Measurements from ENCODE around the gene NRXN2.

The NRXN2 gene

GRCh38 chr11:64663656-64664055 lies 59.3 kb downstream of the NRXN2 start:
- Histone ChIP-seq H3K9me2 (replicated peaks; ENCODE audit: control insufficient read depth, low read length) (no peaks in the 10 kb centered on the region), H3K4me2 (ENCODE audit: low read length) (no peak overlapping the region), H3K79me2 (ENCODE audit: control insufficient read depth, low read length) (no peaks in the 10 kb centered on the region), H3F3A (ENCODE audit: control insufficient read depth, insufficient read depth) (no peaks in the 10 kb centered on the region), H3K27me3 (ENCODE audit: control insufficient read depth, low read length) (no peaks in the 10 kb centered on the region), H4K20me1 (ENCODE audit: control insufficient read depth, insufficient read depth, low read depth, low read length) (no peaks in the 10 kb centered on the region; the same call in 1 of the 2 replicates), H3K36me3 (ENCODE audit: control insufficient read depth, low read length) (no peaks in the 10 kb centered on the region), H3K4me3 (ENCODE audit: low read length) (no peak overlapping the region), H3K9me3 (ENCODE audit: control insufficient read depth, insufficient read depth, low read length) (no peaks in the 10 kb centered on the region), H3K27ac (ENCODE audit: low read depth, low read length) (no peak overlapping the region), H3K4me1 (ENCODE audit: control insufficient read depth, low read length) (no peaks in the 10 kb centered on the region)
- TF ChIP-seq CTCF (IDR thresholded peaks at IDR 0.05; ENCODE audit: low read depth, low read length, poor library complexity, severe bottlenecking), result no peak
- TF ChIP-seq EZH2phosphoT487 (IDR thresholded peaks at IDR 0.05; ENCODE audit: borderline replicate concordance, low read length), result no peak

- Histone ChIP-seq H3K36me3 (ENCODE audit: control insufficient read depth, low read length) (no peaks in the 10 kb centered on the region), H3K4me1 (ENCODE audit: control insufficient read depth, low read length) (no peaks in the 10 kb centered on the region), H3K4me2 (ENCODE audit: low read length) (no peak overlapping the region), H3K9me3 (ENCODE audit: control insufficient read depth, insufficient read depth, low read length) (no peaks in the 10 kb centered on the region), H3F3A (ENCODE audit: control insufficient read depth, insufficient read depth) (no peaks in the 10 kb centered on the region), H4K20me1 (ENCODE audit: control insufficient read depth, insufficient read depth, low read depth, low read length) (no peaks in the 10 kb centered on the region), H3K27ac (ENCODE audit: low read depth, low read length) (no peak overlapping the region), H3K4me3 (ENCODE audit: low read length) (no peak overlapping the region), H3K27me3 (ENCODE audit: control insufficient read depth, low read length) (no peaks in the 10 kb centered on the region), H3K9me2 (replicated peaks; ENCODE audit: control insufficient read depth, low read length) (no peaks in the 10 kb centered on the region), H3K79me2 (ENCODE audit: control insufficient read depth, low read length) (no peaks in the 10 kb centered on the region)
- TF ChIP-seq CTCF (IDR thresholded peaks at IDR 0.05; ENCODE audit: low read depth, low read length, poor library complexity, severe bottlenecking), result no peak
- TF ChIP-seq EZH2phosphoT487 (IDR thresholded peaks at IDR 0.05; ENCODE audit: borderline replicate concordance, low read length), result no peak
Observed at GRCh38 chr11:64661614-64662013, 61.4 kb downstream of the NRXN2 start.

- TF ChIP-seq EZH2phosphoT487 (IDR thresholded peaks at IDR 0.05; ENCODE audit: borderline replicate concordance, low read length) (no peak), CTCF (IDR thresholded peaks at IDR 0.05; ENCODE audit: low read depth, low read length, poor library complexity, severe bottlenecking) (no peak)
- H3K36me3 ChIP-seq (ENCODE audit: control insufficient read depth, low read length), result no peaks in the 10 kb centered on the region
- no peaks in the 10 kb centered on the region for H3K9me2 ChIP-seq (replicated peaks; ENCODE audit: control insufficient read depth, low read length)
- H3K27me3 ChIP-seq (ENCODE audit: control insufficient read depth, low read length), result no peaks in the 10 kb centered on the region
- no peaks in the 10 kb centered on the region for H4K20me1 ChIP-seq (ENCODE audit: control insufficient read depth, insufficient read depth, low read depth, low read length)
- H3K9me3 ChIP-seq (ENCODE audit: control insufficient read depth, insufficient read depth, low read length), result no peaks in the 10 kb centered on the region
- no peaks in the 10 kb centered on the region for H3F3A ChIP-seq (ENCODE audit: control insufficient read depth, insufficient read depth)
- no peaks in the 10 kb centered on the region for H3K79me2 ChIP-seq (ENCODE audit: control insufficient read depth, low read length)
- no peak overlapping the region for H3K27ac ChIP-seq (ENCODE audit: low read depth, low read length)
- H3K4me3 ChIP-seq (ENCODE audit: low read length), result no peak overlapping the region
- no peaks in the 10 kb centered on the region for H3K4me1 ChIP-seq (ENCODE audit: control insufficient read depth, low read length)
- H3K4me2 ChIP-seq (ENCODE audit: low read length), result no peak overlapping the region
Observed at GRCh38 chr11:64661146-64661545, 61.9 kb downstream of the NRXN2 start.

GRCh38 chr11:64660706-64661105 lies 62.3 kb downstream of the NRXN2 start:
- Histone ChIP-seq H3F3A (ENCODE audit: control insufficient read depth, insufficient read depth) (no peaks in the 10 kb centered on the region), H3K4me2 (ENCODE audit: low read length) (no peak overlapping the region), H3K79me2 (ENCODE audit: control insufficient read depth, low read length) (no peaks in the 10 kb centered on the region), H3K36me3 (ENCODE audit: control insufficient read depth, low read length) (no peaks in the 10 kb centered on the region), H3K4me3 (ENCODE audit: low read length) (no peak overlapping the region), H3K27me3 (ENCODE audit: control insufficient read depth, low read length) (no peaks in the 10 kb centered on the region), H4K20me1 (ENCODE audit: control insufficient read depth, insufficient read depth, low read depth, low read length) (no peaks in the 10 kb centered on the region), H3K27ac (ENCODE audit: low read depth, low read length) (no peak overlapping the region), H3K9me3 (ENCODE audit: control insufficient read depth, insufficient read depth, low read length) (no peaks in the 10 kb centered on the region), H3K9me2 (replicated peaks; ENCODE audit: control insufficient read depth, low read length) (no peaks in the 10 kb centered on the region), H3K4me1 (ENCODE audit: control insufficient read depth, low read length) (no peaks in the 10 kb centered on the region; the same call in 1 of the 2 replicates)
- TF ChIP-seq CTCF (IDR thresholded peaks at IDR 0.05; ENCODE audit: low read depth, low read length, poor library complexity, severe bottlenecking), result no peak
- TF ChIP-seq EZH2phosphoT487 (IDR thresholded peaks at IDR 0.05; ENCODE audit: borderline replicate concordance, low read length), result no peak
